HepG2 (cell line): ENCODE results near the gene TALDO1.

Source experiments
- EZH2 ChIP-seq: conservative IDR thresholded peaks from 2 replicates; pipeline ENCODE4 v1.6.1; 2012; ENCODE audit warnings: mild to moderate bottlenecking, low read depth, low read length, moderate library complexity
- MLLT10 ChIP-seq: sonication (generic); formaldehyde crosslinking; IDR thresholded peaks from 2 replicates; pipeline ENCODE4 v1.4.0; 2020; ENCODE audit warnings: missing genetic modification reagents
- WIZ ChIP-seq: sonication (generic); formaldehyde crosslinking; IDR thresholded peaks from 2 replicates; pipeline ENCODE4 v1.5.1; 2020; ENCODE audit warnings: mild to moderate bottlenecking, missing genetic modification reagents
- ZBED4 ChIP-seq: sonication (generic); formaldehyde crosslinking; IDR thresholded peaks from 2 replicates; pipeline ENCODE4 v1.4.0; 2020; ENCODE audit warnings: missing genetic modification reagents, borderline replicate concordance
- ZBTB33 ChIP-seq: sonication (generic); formaldehyde crosslinking; IDR thresholded peaks from 2 replicates; pipeline ENCODE4 v1.4.0; 2020; ENCODE audit warnings: missing genetic modification reagents
- ZFX ChIP-seq: sonication (generic); formaldehyde crosslinking; IDR thresholded peaks from 2 replicates; pipeline ENCODE4 v1.4.0; 2020; ENCODE audit warnings: mild to moderate bottlenecking, low read depth, missing genetic modification reagents, moderate library complexity
- ZNF703 ChIP-seq: sonication (generic); formaldehyde crosslinking; IDR thresholded peaks from 2 replicates; pipeline ENCODE4 v1.5.1; 2020; ENCODE audit warnings: missing genetic modification reagents, mild to moderate bottlenecking, moderate library complexity, borderline replicate concordance

- TF ChIP-seq ZNF703 (CRISPR knock-in tag) (no peak), ZFX (CRISPR knock-in tag) (no peak), EZH2 (no peak), WIZ (no peak), MLLT10 (CRISPR knock-in tag) (no peak), ZBTB33 (CRISPR knock-in tag) (no peak), ZBED4 (CRISPR knock-in tag) (no peak)
These were observed 27.1 kb upstream of the TALDO1 start for GRCh38 chr11:720017-720641.
